Measurements from ENCODE around the gene FAM200C. TPM values are rescaled to one million over a fixed set of nuclear protein-coding genes. Genes with fewer than 3 reads are reported as not detected.

The FAM200C gene
- total and polyA plus RNA-seq, 10 of the 15 experiments (the other 5 are each of a cell fraction or from before 2014, with no cell fraction given) = 1.0 to 5.4 (median 2.2) TPM

GRCh38 chr5:160384681-160385080, 15.2 kb downstream of the FAM200C start:
- Histone ChIP-seq H3K9me3 (replicated peaks; ENCODE audit: control insufficient read depth, insufficient read depth, low read length) (no peaks in the 10 kb centered on the region; the same call in 1 of the 3 replicates), H2AFZ (ENCODE audit: control insufficient read depth, low read depth, low read length) (no peak overlapping the region), H4K20me1 (ENCODE audit: control insufficient read depth, insufficient read depth) (no peaks in the 10 kb centered on the region), H3K4me1 (ENCODE audit: control insufficient read depth, insufficient read depth, low read length) (no peaks in the 10 kb centered on the region), H3K27ac (ENCODE audit: control insufficient read depth, insufficient read depth) (no peak overlapping the region), H3K79me2 (ENCODE audit: control insufficient read depth, insufficient read depth, low read length) (no peaks in the 10 kb centered on the region), H3K4me3 (no peak overlapping the region), H3K27me3 (replicated peaks in 1 of 2; ENCODE audit: control insufficient read depth in 2 of 2, insufficient read depth in 2 of 2, low read length in 1 of 2) (peaks cover 0 to 1% of the 10 kb centered on the region in 2 experiments; a peak in 1 of 4 replicates), H3K9ac (ENCODE audit: control insufficient read depth, insufficient read depth, low read length) (no peak overlapping the region), H3K4me2 (ENCODE audit: control insufficient read depth, insufficient read depth) (no peak overlapping the region), H3K36me3 (ENCODE audit: control insufficient read depth in 2 of 2, insufficient read depth in 2 of 2, low read length in 1 of 2) (no peaks in the 10 kb centered on the region)
- no TSS peak for BruUV-seq (replicated peaks)
- ChIA-PET CTCF (interaction anchor here (0.6 to 1.2 kb wide), 2 partner anchors 9 to 498 kb away, joined by 3 to 6 read pairs; no protein-coding TSS in a partner anchor), POLR2A (no interaction called here), SMC1A (ENCODE audit: uncharacterized antibody, unreplicated experiment) (no interaction called here), RAD21 (ENCODE audit: unreplicated experiment) (no interaction called here)
- DNase-seq (ENCODE audit: low read depth, low spot score) (no peak), ATAC-seq (no peak), FAIRE-seq (no peak)
- no peak for TF ChIP-seq USF1 (IDR thresholded peaks at IDR 0.05; ENCODE audit: borderline replicate concordance, extremely low read length, insufficient read depth, low read depth, low read length)
- no peak for TF ChIP-seq GABPA (IDR thresholded peaks at IDR 0.05; ENCODE audit: low read depth)
- no peak for TF ChIP-seq NFXL1 (IDR thresholded peaks at IDR 0.05; ENCODE audit: borderline replicate concordance)
- intact Hi-C loops (cut with micrococcal nuclease; ENCODE audit: unreplicated experiment) = no loop called here
- in situ Hi-C loops (cut with MboI) = no loop called here
- WGBS (ENCODE audit: insufficient coverage, insufficient replicate concordance, low lambda C conversion rate, missing lambda C conversion rate) = 96% methylated on average over 1 of the region's 1 CpG

- Histone ChIP-seq H3K9ac (ENCODE audit: control insufficient read depth, insufficient read depth, low read length) (no peak overlapping the region), H3K27me3 (replicated peaks in 1 of 2; ENCODE audit: control insufficient read depth in 2 of 2, insufficient read depth in 2 of 2, low read length in 1 of 2) (peaks cover 0 to 5% of the 10 kb centered on the region in 2 experiments; a peak in 2 of 4 replicates), H3K4me1 (ENCODE audit: control insufficient read depth, insufficient read depth, low read length) (no peaks in the 10 kb centered on the region), H3K9me3 (replicated peaks; ENCODE audit: control insufficient read depth, insufficient read depth, low read length) (no peaks in the 10 kb centered on the region; the same call in 2 of the 3 replicates), H3K27ac (ENCODE audit: control insufficient read depth, insufficient read depth) (no peak overlapping the region), H3K4me3 (no peak overlapping the region), H3K36me3 (ENCODE audit: control insufficient read depth in 2 of 2, insufficient read depth in 2 of 2, low read length in 1 of 2) (no peaks in the 10 kb centered on the region), H3K4me2 (ENCODE audit: control insufficient read depth, insufficient read depth) (no peak overlapping the region), H4K20me1 (ENCODE audit: control insufficient read depth, insufficient read depth) (no peaks in the 10 kb centered on the region), H3K79me2 (ENCODE audit: control insufficient read depth, insufficient read depth, low read length) (no peaks in the 10 kb centered on the region), H2AFZ (ENCODE audit: control insufficient read depth, low read depth, low read length) (no peak overlapping the region)
- intact Hi-C loops (cut with micrococcal nuclease; ENCODE audit: unreplicated experiment) = no loop called here
- TF ChIP-seq SMC3 (IDR thresholded peaks at IDR 0.05; ENCODE audit: borderline replicate concordance, low read length) (no peak), TARDBP (IDR thresholded peaks at IDR 0.05; ENCODE audit: borderline replicate concordance) (no peak)
- FAIRE-seq (no peak), DNase-seq (ENCODE audit: low read depth, low spot score) (no peak), ATAC-seq (no peak)
- BruUV-seq (replicated peaks) = no TSS peak
- ChIA-PET CTCF (interaction anchor here (0.8 to 1.2 kb wide), 2 partner anchors 9 to 11 kb away, joined by 3 to 5 read pairs; no protein-coding TSS in a partner anchor), POLR2A (no interaction called here), SMC1A (ENCODE audit: uncharacterized antibody, unreplicated experiment) (no interaction called here), RAD21 (ENCODE audit: unreplicated experiment) (no interaction called here)
- in situ Hi-C loops (cut with MboI) = no loop called here
- 0% methylated on average over 3 of the region's 3 CpGs for WGBS (ENCODE audit: insufficient coverage, insufficient replicate concordance, low lambda C conversion rate, missing lambda C conversion rate)
These were observed 17.5 kb downstream of the FAM200C start for GRCh38 chr5:160382346-160382745.
